WTC11 (cell line): ENCODE data around the gene ABHD6. TPM values are rescaled to one million over a fixed set of nuclear protein-coding genes. Genes with fewer than 3 reads are reported as not detected.
A peak's percentile ranks its signal among the peaks of the same experiment; 100 is the strongest.

ENCODE experiments used
- ATAC-seq: fragments of 200-7000 bp; cut with Tn5 transposase; 2 replicates; pipeline ENCODE4 v1.10.0; 2021; ENCODE audit warnings: mild to moderate bottlenecking, moderate library complexity
- CTCF ChIA-PET: fragments of 300-600 bp; sonication (Branson Sonifier 250); formaldehyde crosslinking; loops from one replicate; lab custom pipeline; 2021; ENCODE audit warnings: antibody characterized with exemption; lab: Charles Lee
- POLR2A ChIA-PET: fragments of 350-600 bp; sonication (Branson Sonifier 250); formaldehyde crosslinking; loops from one replicate; lab custom pipeline; 2021; ENCODE audit warnings: antibody characterized with exemption; lab: Charles Lee
- DNase-seq: peaks from one replicate; pipeline ENCODE4 v3.0.0; 2021; ENCODE audit warnings: low spot score
- H3K27ac Mint-ChIP-seq: 2 replicates; pipeline ENCODE4 v1.8.0; 2021; ENCODE audit warnings: mixed read lengths
- H3K27me3 Mint-ChIP-seq: 2 replicates; pipeline ENCODE4 v1.8.0; 2021; ENCODE audit warnings: low read depth, mild to moderate bottlenecking, moderate library complexity, mixed read lengths
- H3K36me3 Mint-ChIP-seq: 2 replicates; pipeline ENCODE4 v1.8.0; 2021; ENCODE audit warnings: mixed read lengths
- H3K4me1 Mint-ChIP-seq: 2 replicates; pipeline ENCODE4 v1.8.0; 2022; ENCODE audit warnings: mixed read lengths
- H3K4me3 Mint-ChIP-seq: 2 replicates; pipeline ENCODE4 v1.8.0; 2021; ENCODE audit warnings: mild to moderate bottlenecking, moderate library complexity, mixed read lengths
- H3K9me3 Mint-ChIP-seq: 2 replicates; pipeline ENCODE4 v1.8.0; 2021; ENCODE audit warnings: mixed read lengths
- ESRRA ChIP-seq: sonication (generic); formaldehyde crosslinking; IDR thresholded peaks from 2 replicates; pipeline ENCODE4 v1.8.1; 2022; ENCODE audit warnings: mild to moderate bottlenecking, missing genetic modification reagents, borderline replicate concordance
- ETV6 ChIP-seq: sonication (generic); formaldehyde crosslinking; IDR thresholded peaks from 2 replicates; pipeline ENCODE4 v1.8.1; 2022; ENCODE audit warnings: mild to moderate bottlenecking, missing genetic modification reagents
- FOXP4 ChIP-seq: sonication (generic); formaldehyde crosslinking; IDR thresholded peaks from 2 replicates; pipeline ENCODE4 v1.8.0; 2022; ENCODE audit warnings: mild to moderate bottlenecking, missing genetic modification reagents
- GRHL2 ChIP-seq: fragments of 250-450 bp; sonication (Bioruptor Pico); IDR thresholded peaks from 2 replicates; pipeline ENCODE4 v1.8.0; 2022; ENCODE audit warnings: mild to moderate bottlenecking, moderate library complexity; ENCODE audit not compliant: insufficient replicate concordance, severe bottlenecking
- JUN ChIP-seq: sonication (generic); formaldehyde crosslinking; IDR thresholded peaks from 2 replicates; pipeline ENCODE4 v1.8.0; 2023; ENCODE audit warnings: mild to moderate bottlenecking, missing genetic modification reagents
- NFE2L1 ChIP-seq: sonication (generic); formaldehyde crosslinking; IDR thresholded peaks from 2 replicates; pipeline ENCODE4 v1.8.1; 2023; ENCODE audit warnings: missing genetic modification reagents
- RELA ChIP-seq: sonication (generic); formaldehyde crosslinking; IDR thresholded peaks from 2 replicates; pipeline ENCODE4 v1.8.1; 2022; ENCODE audit warnings: missing genetic modification reagents, mild to moderate bottlenecking, borderline replicate concordance
- TEAD4 ChIP-seq: sonication (generic); formaldehyde crosslinking; IDR thresholded peaks from 2 replicates; pipeline ENCODE4 v1.8.0; 2022; ENCODE audit warnings: mild to moderate bottlenecking, missing genetic modification reagents
- ZBTB43 ChIP-seq: sonication (generic); formaldehyde crosslinking; IDR thresholded peaks from 2 replicates; pipeline ENCODE4 v1.8.1; 2023; ENCODE audit warnings: mild to moderate bottlenecking, missing genetic modification reagents
- ZMAT4 ChIP-seq: fragments of 250-450 bp; sonication (Bioruptor Pico); IDR thresholded peaks from 2 replicates; pipeline ENCODE4 v1.9.0; 2021; ENCODE audit warnings: mild to moderate bottlenecking
- ZNF121 ChIP-seq: sonication (generic); formaldehyde crosslinking; IDR thresholded peaks from 2 replicates; pipeline ENCODE4 v1.8.0; 2023; ENCODE audit warnings: missing genetic modification reagents
- ZNF317 ChIP-seq: sonication (generic); formaldehyde crosslinking; IDR thresholded peaks from 2 replicates; pipeline ENCODE4 v1.8.1; 2023; ENCODE audit warnings: low read depth, mild to moderate bottlenecking, moderate library complexity, missing genetic modification reagents, borderline replicate concordance
- ZNF512 ChIP-seq: sonication (generic); formaldehyde crosslinking; IDR thresholded peaks from 2 replicates; pipeline ENCODE4 v1.8.1; 2022; ENCODE audit warnings: missing genetic modification reagents, borderline replicate concordance
- total RNA-seq: library from RNA; stranded (reverse); gene quantifications from 3 replicates; pipeline ENCODE4 v1.2.3, GENCODE V29; 2021
- TF ChIP-seq, protein P1 (sequence below): sonication (generic); formaldehyde crosslinking; conservative IDR thresholded peaks from 2 replicates; pipeline ENCODE4 v1.8.1; 2022; ENCODE audit warnings: mild to moderate bottlenecking, missing genetic modification reagents
- TF ChIP-seq, protein P2 (sequence below): fragments of 250-450 bp; sonication (Bioruptor Pico); IDR thresholded peaks from 2 replicates; pipeline ENCODE4 v1.9.0; 2021; ENCODE audit warnings: mild to moderate bottlenecking
- TF ChIP-seq, protein P3 (sequence below): sonication (generic); formaldehyde crosslinking; IDR thresholded peaks from 2 replicates; pipeline ENCODE4 v1.8.0; 2023; ENCODE audit warnings: missing genetic modification reagents
- TF ChIP-seq, protein P4 (sequence below): fragments of 250-450 bp; sonication (Bioruptor Pico); conservative IDR thresholded peaks from 2 replicates; pipeline ENCODE4 v1.9.0; 2021; ENCODE audit warnings: mild to moderate bottlenecking
- TF ChIP-seq, protein P5 (sequence below): sonication (generic); formaldehyde crosslinking; IDR thresholded peaks from 2 replicates; pipeline ENCODE4 v1.8.1; 2022; ENCODE audit warnings: low read depth, missing genetic modification reagents, borderline replicate concordance

The ABHD6 gene
- total RNA-seq, 1 experiment from 2014 or later: 5.4 TPM

DNA sequence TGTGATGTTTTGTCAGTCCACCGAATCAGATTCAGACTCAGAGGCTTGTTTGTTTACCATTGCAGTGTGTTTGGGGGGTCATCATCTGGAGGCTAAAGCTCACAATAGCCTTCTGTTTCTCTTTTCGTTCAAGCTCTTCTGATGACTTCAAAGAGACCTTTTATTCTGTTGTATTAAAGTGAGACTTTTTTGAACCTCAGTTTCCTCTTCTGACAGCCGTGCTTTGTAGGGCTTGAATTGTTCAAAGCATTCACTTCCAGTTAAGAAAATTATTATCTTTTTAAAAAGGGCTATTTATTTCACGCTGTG lies 96.4 kb downstream of the ABHD6 start:
- DNase-seq (no peak), ATAC-seq (no peak)
- peaks cover 24% of the 10 kb centered on the region for H3K4me1 Mint-ChIP-seq
- H3K27me3 Mint-ChIP-seq: peaks cover 34% of the 10 kb centered on the region
- ChIA-PET CTCF (interaction anchor here (0.6 to 3.0 kb wide), 5 partner anchors 16 to 166 kb away, joined by 3 to 22 read pairs (median 6); partner anchors contain the start of genes HTD2 and RPP14), POLR2A (no interaction called here)
- TF ChIP-seq ESRRA (CRISPR knock-in tag): no peak
- TF ChIP-seq ZMAT4 (CRISPR knock-in tag): no peak
- no peaks in the 10 kb centered on the region for H3K9me3 Mint-ChIP-seq
- H3K4me3 Mint-ChIP-seq: peak overlapping the region; percentile 90
- H3K27ac Mint-ChIP-seq: no peak overlapping the region
- H3K36me3 Mint-ChIP-seq: no peaks in the 10 kb centered on the region

GRCh38 chr3:58334506-58334884 lies 96.9 kb downstream of the ABHD6 start:
- H3K4me1 Mint-ChIP-seq: peaks cover 24% of the 10 kb centered on the region
- no peak for ATAC-seq
- H3K9me3 Mint-ChIP-seq: no peaks in the 10 kb centered on the region
- no peak overlapping the region; the same call in 1 of the 2 replicates for H3K4me3 Mint-ChIP-seq
- POLR2A ChIA-PET: no interaction called here
- H3K27me3 Mint-ChIP-seq: peaks cover 34% of the 10 kb centered on the region
- no peak overlapping the region for H3K27ac Mint-ChIP-seq
- TF ChIP-seq RELA (CRISPR knock-in tag): no peak
- no peak for TF ChIP-seq ZNF317
- no peak for TF ChIP-seq TEAD4 (CRISPR knock-in tag)
- TF ChIP-seq, protein P1, sequence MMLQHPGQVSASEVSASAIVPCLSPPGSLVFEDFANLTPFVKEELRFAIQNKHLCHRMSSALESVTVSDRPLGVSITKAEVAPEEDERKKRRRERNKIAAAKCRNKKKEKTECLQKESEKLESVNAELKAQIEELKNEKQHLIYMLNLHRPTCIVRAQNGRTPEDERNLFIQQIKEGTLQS (CRISPR knock-in tag): no peak
- TF ChIP-seq, protein P2, sequence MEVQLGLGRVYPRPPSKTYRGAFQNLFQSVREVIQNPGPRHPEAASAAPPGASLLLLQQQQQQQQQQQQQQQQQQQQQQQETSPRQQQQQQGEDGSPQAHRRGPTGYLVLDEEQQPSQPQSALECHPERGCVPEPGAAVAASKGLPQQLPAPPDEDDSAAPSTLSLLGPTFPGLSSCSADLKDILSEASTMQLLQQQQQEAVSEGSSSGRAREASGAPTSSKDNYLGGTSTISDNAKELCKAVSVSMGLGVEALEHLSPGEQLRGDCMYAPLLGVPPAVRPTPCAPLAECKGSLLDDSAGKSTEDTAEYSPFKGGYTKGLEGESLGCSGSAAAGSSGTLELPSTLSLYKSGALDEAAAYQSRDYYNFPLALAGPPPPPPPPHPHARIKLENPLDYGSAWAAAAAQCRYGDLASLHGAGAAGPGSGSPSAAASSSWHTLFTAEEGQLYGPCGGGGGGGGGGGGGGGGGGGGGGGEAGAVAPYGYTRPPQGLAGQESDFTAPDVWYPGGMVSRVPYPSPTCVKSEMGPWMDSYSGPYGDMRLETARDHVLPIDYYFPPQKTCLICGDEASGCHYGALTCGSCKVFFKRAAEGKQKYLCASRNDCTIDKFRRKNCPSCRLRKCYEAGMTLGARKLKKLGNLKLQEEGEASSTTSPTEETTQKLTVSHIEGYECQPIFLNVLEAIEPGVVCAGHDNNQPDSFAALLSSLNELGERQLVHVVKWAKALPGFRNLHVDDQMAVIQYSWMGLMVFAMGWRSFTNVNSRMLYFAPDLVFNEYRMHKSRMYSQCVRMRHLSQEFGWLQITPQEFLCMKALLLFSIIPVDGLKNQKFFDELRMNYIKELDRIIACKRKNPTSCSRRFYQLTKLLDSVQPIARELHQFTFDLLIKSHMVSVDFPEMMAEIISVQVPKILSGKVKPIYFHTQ (CRISPR knock-in tag): no peak
- no peak for TF ChIP-seq ZNF512 (CRISPR knock-in tag)
- TF ChIP-seq JUN (CRISPR knock-in tag): no peak
- TF ChIP-seq ZNF121: no peak
- TF ChIP-seq ESRRA (CRISPR knock-in tag): no peak
- TF ChIP-seq GRHL2 (CRISPR knock-in tag): no peak
- TF ChIP-seq, protein P3, sequence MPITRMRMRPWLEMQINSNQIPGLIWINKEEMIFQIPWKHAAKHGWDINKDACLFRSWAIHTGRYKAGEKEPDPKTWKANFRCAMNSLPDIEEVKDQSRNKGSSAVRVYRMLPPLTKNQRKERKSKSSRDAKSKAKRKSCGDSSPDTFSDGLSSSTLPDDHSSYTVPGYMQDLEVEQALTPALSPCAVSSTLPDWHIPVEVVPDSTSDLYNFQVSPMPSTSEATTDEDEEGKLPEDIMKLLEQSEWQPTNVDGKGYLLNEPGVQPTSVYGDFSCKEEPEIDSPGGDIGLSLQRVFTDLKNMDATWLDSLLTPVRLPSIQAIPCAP: no peak
- no peak for TF ChIP-seq FOXP4
- TF ChIP-seq NFE2L1 (CRISPR knock-in tag): no peak
- TF ChIP-seq, all 79 proteins: peak for 0
- no peaks in the 10 kb centered on the region for H3K36me3 Mint-ChIP-seq
- CTCF ChIA-PET: interaction anchor here (1.1 to 3.0 kb wide), 5 partner anchors 15 to 157 kb away, joined by 3 to 22 read pairs (median 6); partner anchors contain the start of genes HTD2 and RPP14
- DNase-seq: no peak

DNA sequence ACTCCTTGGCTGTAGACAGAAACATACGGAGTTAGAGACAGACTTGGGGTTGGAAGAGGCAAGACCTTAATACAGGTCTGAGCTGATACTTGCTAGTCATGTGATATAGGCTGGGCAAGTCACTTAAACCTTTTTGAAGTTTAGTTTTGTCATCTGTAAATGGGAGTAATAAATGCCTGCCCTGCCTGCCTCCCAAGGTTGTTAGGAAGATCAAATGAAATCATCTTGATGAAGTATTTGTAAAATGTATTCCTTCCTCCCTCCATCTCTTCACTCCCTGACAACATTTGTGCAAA lies 98.0 kb downstream of the ABHD6 start:
- no peak for ATAC-seq
- CTCF ChIA-PET: interaction anchor here (0.7 to 1.6 kb wide), 4 partner anchors 29 to 158 kb away, joined by 3 to 6 read pairs (median 4); partner anchors contain the start of genes HTD2, KCTD6 and RPP14
- no peaks in the 10 kb centered on the region for H3K36me3 Mint-ChIP-seq
- H3K27ac Mint-ChIP-seq: no peak overlapping the region
- no peaks in the 10 kb centered on the region for H3K9me3 Mint-ChIP-seq
- POLR2A ChIA-PET: no interaction called here
- peaks cover 30% of the 10 kb centered on the region for H3K27me3 Mint-ChIP-seq
- H3K4me3 Mint-ChIP-seq: no peak overlapping the region
- DNase-seq: no peak
- peaks cover 24% of the 10 kb centered on the region for H3K4me1 Mint-ChIP-seq
- TF ChIP-seq, protein P4, sequence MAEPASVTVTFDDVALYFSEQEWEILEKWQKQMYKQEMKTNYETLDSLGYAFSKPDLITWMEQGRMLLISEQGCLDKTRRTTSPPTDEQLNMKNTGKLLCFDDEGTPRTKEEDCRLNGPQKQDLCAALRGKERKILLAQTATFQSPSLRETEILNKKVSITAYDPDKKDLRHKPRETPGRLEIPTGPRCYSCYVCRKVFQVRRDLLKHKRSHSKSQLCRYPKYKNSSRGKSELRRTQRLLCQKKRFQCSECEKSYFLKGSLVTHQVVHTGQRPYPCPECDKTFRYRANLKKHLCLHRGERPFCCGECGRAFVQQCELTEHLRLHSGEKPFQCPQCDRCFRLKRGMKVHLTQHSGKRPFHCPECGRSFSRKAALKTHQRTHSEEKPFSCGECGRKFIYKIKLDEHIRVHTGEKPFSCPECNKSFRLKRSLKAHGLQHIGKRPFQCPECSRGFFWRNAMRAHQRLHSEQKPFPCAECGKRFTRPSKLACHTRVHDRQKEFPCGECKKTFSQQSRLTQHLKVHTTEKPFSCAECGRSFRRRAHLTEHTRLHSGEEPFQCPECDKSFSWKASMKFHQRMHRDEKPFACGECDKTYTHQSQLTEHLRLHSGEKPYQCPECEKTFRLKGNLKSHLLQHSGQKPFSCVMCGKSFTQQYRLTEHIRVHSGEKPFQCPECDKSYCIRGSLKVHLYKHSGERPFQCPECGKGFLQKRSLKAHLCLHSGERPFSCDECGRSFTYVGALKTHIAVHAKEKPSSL: no peak
- no peak for TF ChIP-seq TEAD4 (CRISPR knock-in tag)
- TF ChIP-seq ETV6: no peak
- TF ChIP-seq, protein P5, sequence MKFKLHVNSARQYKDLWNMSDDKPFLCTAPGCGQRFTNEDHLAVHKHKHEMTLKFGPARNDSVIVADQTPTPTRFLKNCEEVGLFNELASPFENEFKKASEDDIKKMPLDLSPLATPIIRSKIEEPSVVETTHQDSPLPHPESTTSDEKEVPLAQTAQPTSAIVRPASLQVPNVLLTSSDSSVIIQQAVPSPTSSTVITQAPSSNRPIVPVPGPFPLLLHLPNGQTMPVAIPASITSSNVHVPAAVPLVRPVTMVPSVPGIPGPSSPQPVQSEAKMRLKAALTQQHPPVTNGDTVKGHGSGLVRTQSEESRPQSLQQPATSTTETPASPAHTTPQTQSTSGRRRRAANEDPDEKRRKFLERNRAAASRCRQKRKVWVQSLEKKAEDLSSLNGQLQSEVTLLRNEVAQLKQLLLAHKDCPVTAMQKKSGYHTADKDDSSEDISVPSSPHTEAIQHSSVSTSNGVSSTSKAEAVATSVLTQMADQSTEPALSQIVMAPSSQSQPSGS (CRISPR knock-in tag): no peak
- no peak for TF ChIP-seq ZBTB43 (CRISPR knock-in tag)
